ENCODE results near the gene TRIM67.

DNA sequence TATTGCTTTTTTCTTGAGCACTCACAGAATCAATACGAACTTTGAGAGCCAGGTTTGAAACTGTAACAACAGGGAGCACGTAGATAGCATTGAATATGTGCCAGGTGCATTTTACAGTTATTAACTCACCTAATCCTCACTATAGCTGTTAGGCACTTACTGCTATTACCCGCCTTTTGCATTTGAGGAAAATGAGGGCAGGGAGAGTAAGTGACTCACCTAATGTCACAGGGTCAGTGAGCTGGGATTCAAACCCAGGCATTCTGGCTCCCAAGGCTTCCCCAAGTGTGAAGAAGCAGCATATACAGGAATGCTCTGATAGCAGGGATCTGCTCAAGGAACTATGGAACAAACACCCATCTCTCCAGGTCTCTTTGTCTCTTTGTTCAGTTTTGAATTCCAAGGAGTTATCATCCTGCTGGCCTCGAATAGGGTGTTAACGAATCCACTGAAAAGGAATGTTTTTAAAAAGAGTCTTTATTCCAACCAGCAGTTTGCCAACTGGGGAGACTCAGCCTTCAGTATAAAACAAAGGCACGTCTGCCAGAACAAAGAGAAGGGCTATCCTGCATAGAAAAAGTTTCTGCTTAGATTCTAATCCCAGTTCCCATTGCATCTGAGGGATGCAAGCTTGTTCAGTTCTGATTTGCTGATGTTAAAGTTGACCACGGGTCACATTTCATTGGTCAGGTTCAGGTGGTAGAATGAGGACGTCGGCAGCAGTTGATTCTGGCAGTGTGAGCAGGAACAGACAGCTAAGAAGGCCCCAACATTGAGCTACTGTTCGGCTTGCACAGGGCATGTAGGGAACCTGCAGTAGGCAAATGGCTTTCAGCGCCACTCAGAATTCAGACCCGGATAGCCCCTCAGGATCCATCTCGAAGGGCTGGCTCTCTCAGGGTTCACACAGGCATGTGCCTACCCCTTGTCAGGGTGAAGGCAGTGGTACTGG lies 22.1 kb downstream of the TRIM67 start:
- TF ChIP-seq ZBTB21 (CRISPR knock-in tag; IDR thresholded peaks at IDR 0.05; ENCODE audit: borderline replicate concordance) = no peak
- TF ChIP-seq, protein P1, sequence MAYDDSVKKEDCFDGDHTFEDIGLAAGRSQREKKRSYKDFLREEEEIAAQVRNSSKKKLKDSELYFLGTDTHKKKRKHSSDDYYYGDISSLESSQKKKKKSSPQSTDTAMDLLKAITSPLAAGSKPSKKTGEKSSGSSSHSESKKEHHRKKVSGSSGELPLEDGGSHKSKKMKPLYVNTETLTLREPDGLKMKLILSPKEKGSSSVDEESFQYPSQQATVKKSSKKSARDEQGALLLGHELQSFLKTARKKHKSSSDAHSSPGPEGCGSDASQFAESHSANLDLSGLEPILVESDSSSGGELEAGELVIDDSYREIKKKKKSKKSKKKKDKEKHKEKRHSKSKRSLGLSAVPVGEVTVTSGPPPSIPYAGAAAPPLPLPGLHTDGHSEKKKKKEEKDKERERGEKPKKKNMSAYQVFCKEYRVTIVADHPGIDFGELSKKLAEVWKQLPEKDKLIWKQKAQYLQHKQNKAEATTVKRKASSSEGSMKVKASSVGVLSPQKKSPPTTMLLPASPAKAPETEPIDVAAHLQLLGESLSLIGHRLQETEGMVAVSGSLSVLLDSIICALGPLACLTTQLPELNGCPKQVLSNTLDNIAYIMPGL (CRISPR knock-in tag; IDR thresholded peaks at IDR 0.05) = no peak
- TF ChIP-seq, protein P2, sequence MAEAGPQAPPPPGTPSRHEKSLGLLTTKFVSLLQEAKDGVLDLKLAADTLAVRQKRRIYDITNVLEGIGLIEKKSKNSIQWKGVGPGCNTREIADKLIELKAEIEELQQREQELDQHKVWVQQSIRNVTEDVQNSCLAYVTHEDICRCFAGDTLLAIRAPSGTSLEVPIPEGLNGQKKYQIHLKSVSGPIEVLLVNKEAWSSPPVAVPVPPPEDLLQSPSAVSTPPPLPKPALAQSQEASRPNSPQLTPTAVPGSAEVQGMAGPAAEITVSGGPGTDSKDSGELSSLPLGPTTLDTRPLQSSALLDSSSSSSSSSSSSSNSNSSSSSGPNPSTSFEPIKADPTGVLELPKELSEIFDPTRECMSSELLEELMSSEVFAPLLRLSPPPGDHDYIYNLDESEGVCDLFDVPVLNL (CRISPR knock-in tag; IDR thresholded peaks at IDR 0.05; ENCODE audit: borderline replicate concordance, low read depth) = no peak
- TF ChIP-seq SP1 (CRISPR knock-in tag; conservative IDR thresholded peaks at IDR 0.05) = no peak
- TF ChIP-seq, protein P3, sequence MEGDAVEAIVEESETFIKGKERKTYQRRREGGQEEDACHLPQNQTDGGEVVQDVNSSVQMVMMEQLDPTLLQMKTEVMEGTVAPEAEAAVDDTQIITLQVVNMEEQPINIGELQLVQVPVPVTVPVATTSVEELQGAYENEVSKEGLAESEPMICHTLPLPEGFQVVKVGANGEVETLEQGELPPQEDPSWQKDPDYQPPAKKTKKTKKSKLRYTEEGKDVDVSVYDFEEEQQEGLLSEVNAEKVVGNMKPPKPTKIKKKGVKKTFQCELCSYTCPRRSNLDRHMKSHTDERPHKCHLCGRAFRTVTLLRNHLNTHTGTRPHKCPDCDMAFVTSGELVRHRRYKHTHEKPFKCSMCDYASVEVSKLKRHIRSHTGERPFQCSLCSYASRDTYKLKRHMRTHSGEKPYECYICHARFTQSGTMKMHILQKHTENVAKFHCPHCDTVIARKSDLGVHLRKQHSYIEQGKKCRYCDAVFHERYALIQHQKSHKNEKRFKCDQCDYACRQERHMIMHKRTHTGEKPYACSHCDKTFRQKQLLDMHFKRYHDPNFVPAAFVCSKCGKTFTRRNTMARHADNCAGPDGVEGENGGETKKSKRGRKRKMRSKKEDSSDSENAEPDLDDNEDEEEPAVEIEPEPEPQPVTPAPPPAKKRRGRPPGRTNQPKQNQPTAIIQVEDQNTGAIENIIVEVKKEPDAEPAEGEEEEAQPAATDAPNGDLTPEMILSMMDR (IDR thresholded peaks at IDR 0.05) = no peak
- TF ChIP-seq CREM (CRISPR knock-in tag; IDR thresholded peaks at IDR 0.05) = no peak
- TF ChIP-seq FOXP1 (CRISPR knock-in tag; IDR thresholded peaks at IDR 0.05; ENCODE audit: borderline replicate concordance) = no peak
- no peak for TF ChIP-seq ZNF138 (CRISPR knock-in tag; conservative IDR thresholded peaks at IDR 0.05)
- TF ChIP-seq, protein P4, sequence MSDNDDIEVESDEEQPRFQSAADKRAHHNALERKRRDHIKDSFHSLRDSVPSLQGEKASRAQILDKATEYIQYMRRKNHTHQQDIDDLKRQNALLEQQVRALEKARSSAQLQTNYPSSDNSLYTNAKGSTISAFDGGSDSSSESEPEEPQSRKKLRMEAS (CRISPR knock-in tag; IDR thresholded peaks at IDR 0.05) = no peak
- TF ChIP-seq CBFB (CRISPR knock-in tag; IDR thresholded peaks at IDR 0.05; ENCODE audit: low read depth) = no peak
- no peak for TF ChIP-seq MYBL2 (CRISPR knock-in tag; IDR thresholded peaks at IDR 0.05)
- no peak for TF ChIP-seq ZNF232 (CRISPR knock-in tag; IDR thresholded peaks at IDR 0.05)
